Left ventricle myocardium superior (tissue), 1 donor: ENCODE data around the gene ERICH2. TPM values are rescaled to one million over a fixed set of nuclear protein-coding genes. Genes with fewer than 3 reads are reported as not detected.
"Not testable (repeated sequence)": the region's sequence is repeated elsewhere in the genome, so short reads cannot be mapped to it uniquely, and the experiment has no call there.

Source experiments
- ATAC-seq: fragments of 200-7000 bp; cut with Tn5 transposase; one replicate; pipeline ENCODE4 v1.9.1; 2020; ENCODE audit warnings: mild to moderate bottlenecking, moderate library complexity
- DNase-seq: peaks from one replicate; pipeline ENCODE4 v3.0.0-alpha.2; 2020
- intact Hi-C: fragments of 100-400 bp; cut with micrococcal nuclease; formaldehyde crosslinking; loops from one replicate; pipeline ENCODE4 v1.11.0; 2022
- total RNA-seq: library from RNA; stranded (reverse); fragmentation: NEBNext Ultra II Directional; extraction: Animal tissue kit (Norgen Biotek cat#: 25700); gene quantifications from one replicate; pipeline ENCODE4 v1.2.1, GENCODE V29; 2021
- donor health status: DM: no; HTN: yes; CAD: no; lungs with severe emphysema.

The ERICH2 gene
- total RNA-seq, 1 donor from 2014 or later: 1.2 TPM

DNA sequence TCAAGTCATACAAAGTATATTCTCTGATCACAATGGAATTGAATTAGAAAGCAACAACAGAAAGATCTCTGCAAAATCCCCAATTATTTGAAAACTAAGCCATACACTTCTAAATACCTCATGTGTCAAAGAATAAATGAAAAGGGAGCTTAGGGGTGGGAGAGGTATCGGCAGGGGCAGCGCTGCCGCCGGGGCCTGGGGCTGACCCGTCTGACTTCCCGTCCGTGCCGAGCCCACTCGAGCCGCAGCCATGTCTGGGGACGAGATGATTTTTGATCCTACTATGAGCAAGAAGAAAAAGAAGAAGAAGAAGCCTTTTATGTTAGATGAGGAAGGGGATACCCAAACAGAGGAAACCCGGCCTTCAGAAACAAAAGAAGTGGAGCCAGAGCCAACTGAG lies 18.6 kb upstream of the ERICH2 start:
- DNase-seq, intact Hi-C loops: not testable (repeated sequence)
- ATAC-seq: peak; percentile 58

DNA sequence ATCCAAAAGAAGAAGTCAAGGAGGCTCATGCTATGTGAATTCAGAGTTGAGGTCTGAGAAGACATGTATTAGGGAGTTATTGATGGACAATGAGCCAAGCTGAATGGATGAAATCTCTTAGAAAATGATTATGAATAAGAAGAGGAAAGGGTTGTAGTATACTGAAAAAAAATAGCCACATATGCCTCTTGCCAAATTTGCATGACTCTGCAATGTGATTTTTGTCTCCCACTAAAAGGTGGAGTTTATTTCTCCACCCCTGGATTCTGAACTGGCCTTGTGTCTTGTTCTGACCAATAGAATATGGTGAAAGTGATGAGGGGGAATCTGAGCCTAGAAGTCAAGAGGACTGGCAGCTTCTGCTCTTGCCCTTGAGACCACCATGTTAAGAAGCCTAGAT lies 8.6 kb upstream of the ERICH2 start:
- intact Hi-C loops: no loop called here
- DNase-seq: no peak
- ATAC-seq: no peak

DNA sequence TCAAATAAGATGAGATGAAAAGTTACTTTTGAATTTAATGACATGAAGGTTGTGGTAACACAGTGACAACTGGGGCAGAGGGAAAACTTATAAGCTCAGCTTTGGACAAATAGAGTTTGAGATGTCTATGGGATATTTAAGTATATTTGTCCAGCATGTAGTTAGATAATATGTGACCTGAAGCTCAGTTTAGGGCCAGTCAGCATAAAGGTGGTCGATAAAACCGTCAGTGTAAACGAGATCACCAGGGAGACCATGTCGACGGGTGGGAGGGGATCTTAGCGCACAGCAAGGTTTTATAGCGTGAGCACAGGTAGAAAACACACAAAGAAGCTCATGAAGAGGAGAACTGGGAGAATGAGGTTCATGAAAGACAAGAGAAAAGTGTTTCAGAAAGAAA lies 7.4 kb upstream of the ERICH2 start:
- no peak for DNase-seq
- ATAC-seq: no peak
- intact Hi-C loops: no loop called here

DNA sequence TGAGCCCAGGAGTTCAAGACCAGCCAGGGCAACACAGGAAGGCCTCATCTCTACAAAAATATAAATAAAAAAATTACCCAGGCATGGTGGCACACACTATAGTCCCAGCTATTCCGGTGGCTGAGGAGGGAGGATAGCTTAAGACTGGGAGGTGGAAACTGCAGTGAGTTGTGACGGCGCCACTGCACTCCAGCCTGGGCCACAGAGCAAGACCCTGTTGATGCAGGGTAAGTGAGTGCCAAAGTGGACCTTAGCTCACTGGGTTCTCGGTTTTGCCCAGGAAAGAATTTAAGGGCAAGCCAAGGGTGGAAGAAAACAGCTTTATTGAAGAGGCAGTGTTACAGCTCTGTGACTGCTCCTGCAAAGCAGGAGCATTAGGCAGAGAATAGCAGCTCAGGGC lies 6.9 kb upstream of the ERICH2 start:
- DNase-seq (no peak), ATAC-seq (no peak)
- intact Hi-C loops: no loop called here

DNA sequence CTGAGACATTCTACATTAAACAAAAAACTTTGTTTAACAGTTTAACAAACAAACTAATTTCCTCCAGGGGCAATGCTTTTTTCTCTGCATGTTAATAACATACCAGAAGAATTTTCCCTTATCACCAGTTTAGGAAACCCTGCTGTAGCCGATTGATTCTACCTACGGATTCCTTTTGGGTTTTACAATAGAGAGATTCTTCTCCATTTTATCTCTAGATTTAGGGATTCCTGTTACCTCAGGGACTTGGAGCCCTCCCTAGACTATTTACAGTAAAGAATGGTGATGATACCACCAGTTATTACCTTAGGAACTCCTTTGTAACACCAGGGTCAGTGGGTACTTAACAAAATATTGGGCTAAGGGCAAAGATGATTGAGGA lies 5.3 kb upstream of the ERICH2 start:
- no peak for ATAC-seq
- DNase-seq: no peak
- intact Hi-C loops: no loop called here

DNA sequence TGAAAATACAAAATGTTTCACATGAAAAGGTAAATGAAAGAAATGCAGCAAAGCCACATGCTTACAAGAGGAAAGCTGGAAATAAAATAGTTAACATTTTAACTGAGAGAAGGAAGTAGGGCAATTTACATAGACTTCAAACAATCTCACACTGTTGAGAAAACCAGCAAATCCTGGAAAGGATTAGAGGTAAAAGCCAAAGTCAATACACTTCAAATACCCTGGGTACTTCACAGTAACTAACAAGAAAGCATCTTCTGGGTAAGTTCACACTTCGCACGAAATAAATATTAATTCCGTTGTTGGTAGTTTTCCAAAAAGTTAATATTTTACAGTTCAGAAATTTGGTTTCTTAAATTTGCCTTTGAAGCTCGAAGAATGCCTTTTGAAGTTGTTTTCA lies 3.5 kb upstream of the ERICH2 start:
- DNase-seq (no peak), ATAC-seq (no peak)
- intact Hi-C loops: no loop called here

DNA sequence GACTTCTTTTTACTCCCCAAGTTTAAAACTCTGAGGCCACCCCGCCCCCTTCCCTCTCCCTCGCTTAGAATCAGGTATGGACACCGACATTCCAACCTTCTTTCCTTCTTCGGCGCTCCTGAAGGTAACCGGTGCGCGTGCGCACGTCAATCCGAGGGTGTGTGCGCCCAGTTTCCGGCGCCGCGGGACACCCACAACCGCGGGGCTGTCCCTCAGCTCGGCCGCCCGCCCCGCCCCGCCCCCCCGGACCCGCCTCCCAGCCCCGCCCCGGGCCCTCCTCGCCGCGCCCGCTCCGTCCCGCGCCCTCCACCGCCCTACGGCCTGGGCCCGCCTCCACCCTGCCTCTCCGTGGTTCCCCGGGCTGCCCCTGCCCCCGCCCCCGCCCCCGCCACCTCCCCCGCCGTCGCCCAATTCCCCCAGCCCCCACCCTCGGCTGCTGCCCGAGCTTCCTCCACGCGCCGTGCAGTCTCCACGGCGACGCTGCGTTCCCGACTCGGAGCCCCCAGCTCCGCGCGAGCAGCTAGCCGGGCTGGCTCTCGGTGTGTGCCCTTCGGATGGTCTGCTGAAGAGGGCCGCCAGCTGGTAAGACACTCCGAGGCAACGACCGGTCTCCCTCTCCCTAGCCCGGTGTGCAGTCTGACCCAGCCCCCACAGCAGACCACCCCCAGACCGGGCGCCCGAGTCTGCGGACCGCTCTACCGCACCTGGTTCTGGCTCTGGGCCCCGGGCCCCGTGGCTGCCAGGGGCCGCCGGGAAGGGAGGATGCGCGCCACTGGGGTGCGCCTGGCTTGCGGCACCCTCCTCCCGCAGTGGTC lies 635 bp downstream of the ERICH2 start:
- intact Hi-C loops: no loop called here
- ATAC-seq: peak; percentile 99
- peak; percentile 88 for DNase-seq

DNA sequence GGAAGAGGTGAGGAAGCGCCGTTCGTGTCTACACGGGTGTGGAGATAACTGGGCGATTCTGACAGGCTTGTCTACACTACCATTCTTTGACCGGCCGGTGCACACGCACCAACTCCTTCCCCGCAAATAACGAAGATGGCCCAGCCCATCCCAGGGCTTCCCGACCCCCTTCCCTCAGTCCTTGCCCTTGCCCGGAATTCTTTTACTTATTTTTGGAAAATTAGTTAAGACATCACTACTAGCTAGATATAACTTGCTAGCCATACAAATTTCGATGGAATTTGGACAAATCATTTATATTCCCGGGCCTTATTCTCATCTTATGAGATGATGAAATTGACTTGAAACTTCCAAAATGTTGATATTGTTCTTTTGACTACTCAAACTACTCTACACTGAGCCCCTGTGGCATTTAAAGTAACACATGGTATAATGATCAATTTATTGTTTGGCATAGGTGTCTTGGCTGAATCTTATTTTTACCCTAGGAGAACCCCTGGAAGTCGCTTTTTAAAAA lies 1.3 kb downstream of the ERICH2 start:
- ATAC-seq (no peak), DNase-seq (no peak)
- intact Hi-C loops: no loop called here

DNA sequence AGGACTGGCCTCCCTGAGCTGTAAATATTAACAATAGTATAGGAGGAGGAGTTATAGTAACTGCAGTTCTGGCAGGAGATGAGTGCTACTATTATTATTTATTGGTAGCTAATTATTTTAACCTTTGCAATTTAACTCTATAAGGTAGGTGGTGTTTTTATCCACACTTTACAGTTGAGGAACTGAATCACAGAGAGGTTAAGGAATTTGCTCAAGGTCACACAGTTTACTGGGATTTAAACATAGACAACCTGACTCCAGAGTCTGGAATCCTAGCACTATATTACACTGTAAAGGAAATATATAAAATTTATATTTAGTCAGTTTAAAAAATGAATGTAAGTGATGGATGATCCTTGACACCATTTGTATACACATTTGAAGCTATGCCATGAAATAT lies 2.1 kb downstream of the ERICH2 start:
- ATAC-seq: no peak
- no peak for DNase-seq
- intact Hi-C loops: no loop called here

DNA sequence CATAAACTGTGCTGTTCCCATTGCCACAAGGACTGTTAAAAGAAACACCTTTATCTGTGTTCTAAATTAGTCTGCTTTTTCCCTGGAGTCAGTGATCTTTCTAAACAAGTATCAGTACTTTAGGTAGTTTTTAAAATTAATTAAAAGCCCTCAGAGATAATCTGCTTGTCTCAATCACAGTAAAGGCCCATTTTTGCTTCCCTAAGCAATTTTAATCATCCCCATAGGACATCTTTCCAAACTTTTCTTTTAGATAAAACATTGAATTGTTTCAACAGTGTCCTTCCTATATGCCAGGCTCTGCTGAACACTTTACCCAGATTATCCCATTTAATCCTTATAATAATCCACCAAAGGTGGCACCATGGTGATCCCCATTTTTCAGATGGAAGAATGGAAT lies 3.9 kb downstream of the ERICH2 start:
- DNase-seq (no peak), ATAC-seq (no peak)
- intact Hi-C loops: no loop called here

DNA sequence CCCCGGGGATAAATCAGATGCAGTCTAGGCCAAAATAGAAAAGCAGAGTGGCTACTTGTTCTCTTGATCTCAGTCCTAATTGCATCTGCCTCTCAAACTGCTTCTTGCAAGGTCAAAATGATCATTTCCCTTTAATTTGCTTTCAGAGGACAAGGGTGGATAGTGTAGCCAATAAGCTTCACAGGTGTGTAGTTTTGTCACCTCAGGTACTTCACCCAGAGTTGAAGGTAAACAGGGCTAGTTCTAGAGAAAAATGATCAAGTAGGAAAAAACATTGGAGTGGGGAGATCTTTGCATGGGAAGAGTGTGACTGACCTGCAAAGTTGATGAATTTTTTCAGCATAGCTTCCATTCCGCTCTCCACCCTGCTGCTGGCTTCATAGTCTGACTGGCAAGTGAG lies 8.7 kb downstream of the ERICH2 start:
- ATAC-seq (no peak), DNase-seq (no peak)
- intact Hi-C loops: no loop called here

DNA sequence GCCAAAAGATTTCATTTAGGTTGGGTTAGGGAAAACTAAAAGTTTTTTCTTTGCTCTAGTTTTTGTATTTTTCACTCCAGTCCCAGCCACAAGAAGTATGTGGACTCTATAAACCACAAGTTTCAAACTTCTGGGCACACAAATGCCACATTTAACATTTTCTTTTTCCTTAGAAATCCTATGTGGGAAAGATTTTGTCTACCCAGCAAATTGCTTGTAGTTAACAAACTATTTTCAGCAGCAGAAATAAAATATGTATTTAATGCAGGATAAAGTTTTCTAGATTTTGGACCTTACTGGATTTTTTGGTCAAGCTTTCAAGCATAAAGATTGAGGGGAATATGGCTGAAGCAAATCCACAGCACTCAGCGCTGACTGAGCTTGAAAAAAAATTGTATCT lies 9.1 kb downstream of the ERICH2 start:
- intact Hi-C loops: no loop called here
- ATAC-seq (no peak), DNase-seq (no peak)

DNA sequence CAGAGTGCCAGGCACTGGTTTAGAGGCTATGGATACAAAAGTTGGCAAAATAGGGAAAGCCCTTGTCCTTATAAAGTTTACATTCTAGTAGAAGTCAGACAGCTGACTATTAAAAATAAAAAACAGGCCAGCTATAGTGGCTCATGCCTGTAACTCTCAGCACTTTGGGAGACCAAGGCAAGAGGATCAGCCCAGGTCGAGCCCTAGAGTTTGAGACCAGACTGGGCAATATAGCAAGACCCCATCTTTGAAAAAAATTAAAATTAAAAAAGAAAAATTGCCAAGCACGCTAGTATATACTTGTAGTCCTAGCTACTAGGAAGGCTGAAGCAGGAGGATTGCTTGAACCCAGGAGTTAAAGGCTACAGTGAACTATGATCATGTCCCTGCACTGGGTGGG lies 12.5 kb downstream of the ERICH2 start:
- intact Hi-C loops: no loop called here
- ATAC-seq (no peak), DNase-seq (no peak)

DNA sequence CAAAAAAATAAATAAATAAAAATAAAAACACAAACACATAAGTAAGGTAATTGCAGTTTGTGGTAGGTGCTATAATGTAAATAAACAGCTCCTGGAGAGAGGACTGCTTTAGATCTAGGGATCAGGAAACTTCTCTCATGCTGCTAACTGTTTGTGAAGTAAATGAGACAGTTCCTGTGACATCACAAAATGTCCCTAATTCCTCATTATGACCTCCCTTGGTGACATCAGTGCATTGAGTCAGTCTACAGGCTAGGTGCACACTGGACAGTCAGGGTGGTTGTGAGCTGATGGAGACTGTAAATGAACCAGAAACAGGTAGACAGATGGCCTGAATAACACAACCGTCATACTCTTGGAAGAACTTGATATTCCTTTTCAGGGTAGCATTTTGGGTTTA lies 13.4 kb downstream of the ERICH2 start:
- DNase-seq (no peak), ATAC-seq (no peak)
- intact Hi-C loops: no loop called here

DNA sequence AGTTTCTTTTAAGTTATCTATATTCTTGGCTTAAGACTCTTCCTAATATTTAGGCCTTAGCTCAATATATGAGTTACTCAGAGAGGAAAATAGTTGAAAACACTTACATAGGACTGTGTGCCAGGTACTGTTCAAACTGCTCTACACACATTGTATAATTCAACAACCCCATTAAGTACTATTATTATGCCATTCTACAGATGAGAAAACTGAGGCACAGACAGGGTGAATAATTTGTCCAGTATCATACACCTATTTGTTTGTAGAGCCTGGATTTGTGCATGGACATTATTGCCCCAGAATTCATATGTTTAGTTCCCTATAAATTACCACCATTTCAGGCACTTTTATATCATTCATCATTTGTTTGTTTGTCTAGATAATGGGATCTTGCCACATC lies 28.8 kb downstream of the ERICH2 start:
- DNase-seq (no peak), ATAC-seq (no peak)
- intact Hi-C loops: no loop called here

DNA sequence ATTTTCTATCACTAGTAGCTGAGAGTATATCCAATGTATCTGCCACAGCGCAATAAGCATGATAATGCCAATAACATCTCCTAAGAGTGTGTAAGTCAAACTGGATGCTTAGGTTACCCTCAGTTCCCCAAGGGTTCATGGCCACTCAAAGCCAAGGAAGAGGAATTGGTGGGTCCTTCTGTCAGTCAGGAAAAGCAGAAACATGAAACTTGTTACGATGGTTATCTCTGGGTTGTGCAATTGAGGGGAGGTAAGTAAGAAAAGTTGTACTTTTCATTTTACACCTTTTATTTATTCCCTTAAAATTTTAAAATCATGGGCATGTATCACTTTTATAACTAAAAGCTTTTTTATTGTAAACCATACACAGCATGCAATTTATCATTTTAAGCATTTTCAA lies 36.4 kb downstream of the ERICH2 start:
- intact Hi-C loops: no loop called here
- no peak for ATAC-seq
- DNase-seq: no peak

DNA sequence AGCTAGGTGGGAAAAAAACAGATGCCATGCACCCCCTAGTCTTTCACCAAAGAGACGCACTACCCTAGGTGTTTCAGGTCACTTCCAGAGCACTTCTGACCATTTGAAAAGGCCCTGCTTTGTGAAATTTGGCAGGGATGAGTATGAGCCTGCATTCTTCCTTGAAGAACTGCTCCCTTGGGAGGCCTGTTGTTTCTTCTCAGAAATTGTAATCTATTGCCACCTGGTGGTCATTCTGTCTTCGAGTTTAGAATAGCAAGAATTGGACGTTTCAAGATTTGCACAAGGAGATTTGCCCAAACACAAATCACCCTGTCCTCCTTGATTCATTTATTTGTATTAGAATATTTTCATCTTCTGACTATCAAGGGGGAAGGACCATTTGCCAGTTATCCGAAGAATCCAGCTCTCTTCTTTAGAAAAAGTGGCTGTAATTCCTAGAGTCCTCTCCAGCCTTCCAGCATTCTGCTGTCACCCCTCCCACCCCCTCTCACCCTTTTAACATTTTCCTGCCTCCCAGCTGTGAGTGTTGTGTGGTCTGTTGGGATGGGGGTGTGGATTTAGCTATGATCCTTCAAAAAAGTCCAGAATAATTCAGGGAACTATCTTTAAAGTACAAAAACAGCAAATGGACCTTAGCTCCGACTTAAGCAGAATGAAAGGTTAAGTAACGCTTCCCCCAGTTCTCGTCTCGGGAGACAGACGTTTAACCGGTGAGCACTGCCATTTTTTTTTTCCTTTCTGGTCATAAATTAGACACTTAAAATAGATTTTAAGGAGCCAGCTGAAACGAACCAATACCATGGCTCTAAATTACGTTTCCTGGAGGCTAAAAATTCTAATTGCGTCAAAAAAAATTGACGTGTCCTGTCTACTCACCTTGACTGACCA lies 42.8 kb downstream of the ERICH2 start:
- ATAC-seq: peak; percentile 62
- DNase-seq: no peak

DNA sequence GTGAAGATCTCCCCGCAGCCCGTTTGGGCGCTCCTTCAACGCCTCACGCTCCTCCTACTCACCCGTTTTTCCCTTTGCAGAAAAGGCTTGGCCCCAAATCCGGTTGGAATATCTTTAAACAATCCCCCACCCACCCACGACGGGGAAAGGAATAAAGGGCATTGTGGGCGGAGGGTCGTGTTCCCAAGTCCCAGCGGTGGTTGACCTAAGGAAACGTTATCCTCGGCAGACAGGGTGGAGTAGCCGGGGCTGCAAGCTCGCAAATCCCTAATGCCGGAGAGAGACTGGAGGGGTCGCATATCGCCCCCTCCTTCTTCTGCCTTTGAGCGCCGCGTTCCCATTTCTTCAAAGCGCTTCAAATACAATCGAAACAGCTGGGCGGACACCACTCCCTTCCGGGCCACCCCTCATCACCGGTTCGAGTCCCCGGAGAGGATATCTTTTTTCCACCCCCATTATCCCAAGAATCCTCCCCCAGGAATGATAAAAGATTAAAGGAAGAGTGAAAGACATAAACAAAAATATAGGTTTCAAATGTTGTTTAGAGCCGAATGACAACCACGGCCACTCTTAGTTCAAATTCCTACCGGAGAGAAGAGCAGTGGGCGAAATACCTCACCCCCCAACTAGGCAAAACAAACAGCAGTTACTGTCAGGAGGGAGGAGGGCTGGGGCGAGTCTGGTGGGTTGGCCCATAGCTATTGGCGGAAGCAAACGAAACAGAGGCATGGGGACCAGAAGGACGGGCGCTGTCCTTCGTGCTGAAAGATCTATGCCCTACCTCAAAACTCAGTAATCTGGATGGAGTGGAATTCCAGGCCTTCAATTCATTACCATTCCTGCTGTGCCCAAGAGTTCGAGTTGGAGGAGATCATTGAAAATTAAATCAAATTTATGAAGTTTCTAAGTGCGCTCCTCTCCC lies 43.7 kb downstream of the ERICH2 start:
- DNase-seq (no peak), ATAC-seq (no peak)
- intact Hi-C loops: loop anchor here (10.0 kb wide), 3 partner anchors 329 to 449 kb away; no protein-coding TSS in a partner anchor

More for the DNA sequence above, 42.8 kb downstream of the ERICH2 start:
- intact Hi-C loops: loop anchor here (10.0 kb wide), 3 partner anchors 328 to 448 kb away; no protein-coding TSS in a partner anchor
